ENCODE results near the gene MYO3A.
"Not testable (repeated sequence)": the region's sequence is repeated elsewhere in the genome, so short reads cannot be mapped to it uniquely, and the experiment has no call there.

MYO3A gene

GRCh38 chr10:25974897-25975459 is 40.9 kb downstream of the MYO3A start:
- DNase-seq (ENCODE audit: low read depth) = peak; percentile 63

- DNase-seq (ENCODE audit: low read depth) = no peak
Observed at GRCh38 chr10:25978771-25979170, 44.7 kb downstream of the MYO3A start.

DNA sequence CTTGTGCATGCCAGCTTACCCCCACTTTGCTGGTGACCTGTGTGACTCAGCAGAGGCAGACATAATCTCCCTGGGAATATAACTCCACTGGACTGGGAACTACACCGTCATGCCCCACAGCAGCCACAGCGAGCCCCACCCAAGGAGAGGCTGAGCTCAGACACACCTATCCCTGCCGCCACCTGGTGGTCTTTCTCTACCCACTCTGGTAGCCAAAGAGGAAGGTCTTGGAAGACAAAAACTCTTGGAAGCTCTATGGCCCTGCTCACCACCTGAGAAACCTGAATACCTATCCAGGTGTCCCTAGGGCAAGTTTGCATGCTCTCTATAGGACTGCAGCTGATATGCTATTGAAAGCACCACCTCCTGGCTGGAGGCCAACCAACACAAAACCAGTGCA is 48.1 kb downstream of the MYO3A start:
- DNase-seq (ENCODE audit: low read depth) = no peak

- DNase-seq (ENCODE audit: low read depth) = no peak
Observed at GRCh38 chr10:25988583-25988982, 54.6 kb downstream of the MYO3A start.

- DNase-seq (ENCODE audit: low read depth) = no peak
Observed at GRCh38 chr10:25989951-25990350, 55.9 kb downstream of the MYO3A start.

GRCh38 chr10:25999295-25999981 is 65.4 kb downstream of the MYO3A start:
- no peak for DNase-seq (ENCODE audit: low read depth)

GRCh38 chr10:26000971-26001370 is 66.9 kb downstream of the MYO3A start:
- DNase-seq (ENCODE audit: low read depth) = no peak

GRCh38 chr10:26002466-26002865 is 68.4 kb downstream of the MYO3A start:
- not testable (repeated sequence) for DNase-seq (ENCODE audit: low read depth)

DNA sequence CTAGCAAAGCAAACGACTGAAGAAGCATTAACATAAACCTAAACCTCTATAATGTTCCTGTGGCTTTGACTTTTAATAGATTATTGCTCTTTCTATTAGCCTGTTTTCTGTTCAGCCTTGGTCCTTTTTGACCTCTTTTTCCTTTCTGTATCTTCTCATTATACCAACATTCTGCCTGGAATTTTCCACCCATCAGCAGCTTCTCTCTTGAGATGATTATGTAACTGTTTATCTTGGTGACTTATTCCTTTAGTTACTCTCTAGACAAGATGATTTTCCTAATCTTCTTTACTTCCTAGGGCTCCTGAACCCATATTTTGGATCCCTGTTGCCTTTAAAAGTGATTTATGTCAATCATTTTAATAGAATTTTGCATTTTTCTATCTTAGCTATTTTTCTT is 81.1 kb downstream of the MYO3A start:
- no peak for DNase-seq (ENCODE audit: low read depth)

DNA sequence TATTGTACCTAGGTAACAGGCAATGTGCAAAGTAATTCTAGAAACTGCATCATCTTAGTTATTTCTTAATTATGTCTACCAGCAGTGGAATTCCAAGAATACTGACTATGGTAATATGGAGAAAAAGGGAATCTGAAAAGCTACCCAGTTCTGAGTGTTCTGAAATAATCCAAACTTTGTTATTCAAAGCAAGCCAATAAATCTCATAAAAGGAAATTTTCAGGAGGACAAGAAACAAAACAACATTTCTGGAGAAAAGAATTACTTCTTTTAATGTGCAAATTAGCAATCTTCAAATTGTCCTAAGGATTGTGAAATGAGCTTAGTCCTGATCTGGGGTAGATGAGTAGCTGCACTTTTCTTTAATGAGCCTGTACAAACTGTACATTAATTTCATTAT is 88.8 kb downstream of the MYO3A start:
- DNase-seq (ENCODE audit: low read depth) = no peak

DNA sequence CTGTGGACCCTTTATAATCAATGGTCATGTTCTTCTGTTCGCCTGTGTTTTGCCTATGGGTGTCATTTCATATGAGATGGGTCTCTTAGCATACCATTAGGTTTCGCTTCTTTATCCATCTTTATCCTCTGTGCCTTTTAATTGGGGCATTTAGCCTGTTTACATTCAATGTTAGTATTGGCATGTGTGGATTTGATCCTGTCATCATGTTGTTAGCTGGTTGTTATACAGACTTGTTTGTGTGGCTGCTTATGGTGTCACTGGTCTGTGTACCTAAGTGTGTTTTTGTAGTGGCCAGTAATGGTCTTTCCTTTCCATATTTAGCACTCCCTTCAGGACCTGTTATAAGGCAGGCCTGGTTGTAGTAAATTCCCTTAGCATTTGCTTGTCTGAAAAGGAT is 90.3 kb downstream of the MYO3A start:
- no peak for DNase-seq (ENCODE audit: low read depth)

GRCh38 chr10:26025523-26025922 is 91.5 kb downstream of the MYO3A start:
- no peak for DNase-seq (ENCODE audit: low read depth)

GRCh38 chr10:26029858-26030257 is 95.8 kb downstream of the MYO3A start:
- DNase-seq (ENCODE audit: low read depth) = no peak

DNA sequence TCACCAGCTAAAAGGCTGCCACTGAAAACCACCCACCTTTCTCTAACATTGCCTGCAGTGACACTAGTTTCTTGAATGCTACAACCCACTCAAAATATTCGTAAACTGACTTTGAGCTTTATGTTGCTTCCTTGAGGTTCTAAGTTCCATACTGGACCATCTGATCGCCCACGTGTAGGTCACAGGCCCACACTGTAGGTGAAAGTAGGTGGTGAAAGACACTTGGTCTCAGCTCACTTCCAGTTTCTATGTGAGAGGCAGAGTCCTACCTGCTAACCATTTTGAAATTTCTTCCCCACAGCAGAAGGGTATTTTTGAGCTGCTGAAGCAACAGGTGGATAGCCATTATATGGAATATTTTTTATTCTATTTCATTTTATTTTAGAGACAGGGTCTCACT is 97.3 kb downstream of the MYO3A start:
- no peak for DNase-seq (ENCODE audit: low read depth)

DNA sequence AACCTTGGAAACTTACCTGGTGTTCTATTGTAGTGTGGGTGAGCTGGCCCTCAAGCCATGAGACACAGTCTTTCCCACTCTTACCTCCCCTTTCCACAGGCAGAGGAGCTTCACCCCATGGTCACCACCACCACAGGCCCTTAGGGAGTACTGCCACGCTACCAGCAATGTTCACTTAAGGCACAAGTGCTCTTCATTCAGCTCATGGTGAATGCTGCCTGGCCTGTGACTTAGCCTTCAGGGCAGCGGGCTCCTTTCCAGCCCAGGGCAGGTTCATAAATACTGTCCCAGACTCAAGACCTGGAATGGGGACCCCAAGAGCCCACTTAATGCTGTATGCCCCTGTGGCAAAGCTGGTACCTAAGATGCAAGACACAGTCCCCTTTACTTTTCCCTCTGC is 109.4 kb downstream of the MYO3A start:
- DNase-seq (ENCODE audit: low read depth) = no peak

DNA sequence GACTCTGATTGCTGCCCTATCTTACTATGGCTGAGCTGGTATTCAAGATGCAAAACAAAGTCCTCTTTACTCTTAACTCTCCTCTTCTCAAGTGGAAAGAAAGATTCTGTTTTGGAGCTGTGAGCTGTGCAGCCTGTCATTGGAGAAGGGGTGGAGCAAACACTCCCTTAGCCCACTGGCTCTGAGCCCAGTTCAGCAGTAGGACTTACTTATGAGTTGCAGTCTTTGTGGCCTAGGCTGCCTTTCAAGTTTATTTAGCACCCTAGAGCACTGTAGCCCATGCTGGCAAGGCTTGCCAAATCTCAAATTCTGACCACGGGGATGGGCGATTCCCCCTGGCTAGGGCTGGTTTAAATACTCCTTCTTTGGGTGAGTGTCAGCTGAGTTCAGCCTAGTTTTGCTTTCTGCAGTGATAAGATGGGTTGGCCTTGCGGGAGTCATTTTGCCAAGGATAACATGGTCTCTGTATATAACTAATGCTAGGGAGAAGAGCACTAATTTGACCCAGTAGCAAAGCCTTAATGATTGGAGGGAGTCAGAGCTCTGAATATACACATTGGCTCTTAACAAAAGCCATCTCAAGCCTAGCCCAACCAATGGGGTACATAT is 110.2 kb downstream of the MYO3A start:
- no peak for DNase-seq (ENCODE audit: low read depth)

DNA sequence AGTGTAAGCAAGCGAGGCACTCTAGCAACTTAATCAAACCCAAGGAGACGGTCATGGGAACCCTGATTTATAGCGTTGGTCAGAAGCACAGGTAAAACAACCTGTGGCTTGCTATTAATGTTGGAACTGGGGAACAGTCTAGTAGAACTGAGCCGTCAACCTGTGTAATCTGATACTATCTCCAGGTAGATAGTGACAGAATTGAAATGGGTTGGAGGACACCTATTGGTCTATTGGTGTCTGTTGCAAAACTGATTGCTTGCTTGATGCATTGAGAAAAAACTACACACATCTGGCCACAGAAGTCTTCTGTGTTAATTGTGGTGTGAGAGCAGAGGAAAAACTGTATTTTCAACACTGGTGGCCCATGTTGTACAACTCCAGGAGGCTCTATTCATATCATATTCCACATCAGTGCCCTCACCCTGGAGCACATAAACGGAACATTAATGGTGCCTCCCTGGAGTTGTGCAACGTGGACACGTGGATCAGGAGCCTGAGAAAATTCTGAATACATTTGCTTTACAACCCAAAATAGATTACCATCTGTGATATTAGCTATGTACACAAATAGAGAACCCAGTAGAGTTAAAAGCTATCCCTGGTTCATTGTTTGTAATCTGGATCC is 112.2 kb downstream of the MYO3A start:
- no peak for DNase-seq (ENCODE audit: low read depth)

- DNase-seq (ENCODE audit: low read depth) = peak; percentile 31
Observed at GRCh38 chr10:26048756-26049155, 114.7 kb downstream of the MYO3A start.

- DNase-seq (ENCODE audit: low read depth) = no peak
Observed at GRCh38 chr10:26052326-26052725, 118.3 kb downstream of the MYO3A start.

GRCh38 chr10:26057466-26057865 is 123.4 kb downstream of the MYO3A start:
- no peak for DNase-seq (ENCODE audit: low read depth)

GRCh38 chr10:26064106-26064505 is 130.1 kb downstream of the MYO3A start:
- no peak for DNase-seq (ENCODE audit: low read depth)

GRCh38 chr10:26067680-26068079 is 133.7 kb downstream of the MYO3A start:
- DNase-seq (ENCODE audit: low read depth) = no peak

DNA sequence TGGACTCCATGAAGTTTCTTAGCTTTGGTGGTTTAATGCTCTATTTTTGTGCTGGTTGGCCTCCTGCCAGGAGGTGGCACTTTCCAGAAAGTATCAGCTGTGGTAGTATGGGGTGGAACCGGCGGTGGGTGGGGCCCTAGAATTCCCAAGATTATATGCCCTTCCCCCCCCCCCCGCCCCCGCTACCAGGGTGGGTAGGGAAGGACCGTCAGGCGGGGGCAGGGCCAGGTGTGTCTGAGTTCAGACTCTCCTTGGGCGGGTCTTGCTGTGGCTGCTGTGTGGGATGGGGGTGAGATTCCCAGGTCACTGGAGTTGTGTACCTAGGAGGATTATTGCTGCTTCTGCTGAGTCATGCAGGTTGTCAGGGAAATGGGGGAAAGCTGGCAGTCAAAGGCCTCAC is 146.9 kb downstream of the MYO3A start:
- not testable (repeated sequence) for DNase-seq (ENCODE audit: low read depth)
